ENCODE data around the gene DDTL. TPM values are rescaled to one million over a fixed set of nuclear protein-coding genes. Genes with fewer than 3 reads are reported as not detected.
"Not testable (repeated sequence)": the region's sequence is repeated elsewhere in the genome, so short reads cannot be mapped to it uniquely, and the experiment has no call there.

Gene DDTL
- total and polyA plus RNA-seq, 2 donors, result 1.3 to 3.1 TPM

GRCh38 chr22:23997092-23997491, 30.4 kb downstream of the DDTL start:
- no peak overlapping the region for H3K4me3 ChIP-seq (ENCODE audit: low read length in 2 of 2)
- no peak overlapping the region for H3K27ac ChIP-seq (ENCODE audit: low read depth in 1 of 2, low read length in 1 of 2)
- no peaks in the 10 kb centered on the region for H3K36me3 ChIP-seq (ENCODE audit: control insufficient read depth in 2 of 2, insufficient read depth in 2 of 2, low read length in 1 of 2)
- peaks cover 0 to 2% of the 10 kb centered on the region in 2 donors for H3K27me3 ChIP-seq (ENCODE audit: control insufficient read depth in 2 of 2, insufficient read depth in 1 of 2, low read length in 1 of 2)
- H3K4me1 ChIP-seq (ENCODE audit: control insufficient read depth in 2 of 2, insufficient read depth in 2 of 2, low read length in 2 of 2), result no peaks in the 10 kb centered on the region
- no peaks in the 10 kb centered on the region for H3K9me3 ChIP-seq (ENCODE audit: control insufficient read depth in 2 of 2, insufficient read depth in 1 of 2, low read length in 1 of 2)
- DNase-seq (ENCODE audit: low read depth in 6 of 9, low spot score in 9 of 9), result no peak
- 98% methylated on average over 3 of the region's 3 CpGs for WGBS

- 93% methylated on average over 7 of the region's 7 CpGs for WGBS
- not testable (repeated sequence) for H3K4me3 ChIP-seq (ENCODE audit: low read length in 2 of 2); H3K27me3 ChIP-seq (ENCODE audit: control insufficient read depth in 2 of 2, insufficient read depth in 1 of 2, low read length in 1 of 2); H3K9me3 ChIP-seq (ENCODE audit: control insufficient read depth in 2 of 2, insufficient read depth in 1 of 2, low read length in 1 of 2); H3K27ac ChIP-seq (ENCODE audit: low read depth in 1 of 2, low read length in 1 of 2); H3K4me1 ChIP-seq (ENCODE audit: control insufficient read depth in 2 of 2, insufficient read depth in 2 of 2, low read length in 2 of 2); DNase-seq (ENCODE audit: low read depth in 6 of 9, low spot score in 9 of 9); H3K36me3 ChIP-seq (ENCODE audit: control insufficient read depth in 2 of 2, insufficient read depth in 2 of 2, low read length in 1 of 2)
Observed at GRCh38 chr22:23999779-24000178, 33.1 kb downstream of the DDTL start.

GRCh38 chr22:24001314-24001713, 34.6 kb downstream of the DDTL start:
- H3K9me3 ChIP-seq (ENCODE audit: control insufficient read depth in 2 of 2, insufficient read depth in 1 of 2, low read length in 1 of 2), result no peaks in the 10 kb centered on the region
- H3K27me3 ChIP-seq (ENCODE audit: control insufficient read depth in 2 of 2, insufficient read depth in 1 of 2, low read length in 1 of 2), result peaks cover 0 to 2% of the 10 kb centered on the region in 2 donors
- 89% methylated on average over 9 of the region's 9 CpGs for WGBS
- no peak overlapping the region for H3K4me3 ChIP-seq (ENCODE audit: low read length in 2 of 2)
- H3K4me1 ChIP-seq (ENCODE audit: control insufficient read depth in 2 of 2, insufficient read depth in 2 of 2, low read length in 2 of 2), result no peaks in the 10 kb centered on the region
- no peaks in the 10 kb centered on the region for H3K36me3 ChIP-seq (ENCODE audit: control insufficient read depth in 2 of 2, insufficient read depth in 2 of 2, low read length in 1 of 2)
- DNase-seq (ENCODE audit: low read depth in 6 of 9, low spot score in 9 of 9), result no peak
- H3K27ac ChIP-seq (ENCODE audit: low read depth in 1 of 2, low read length in 1 of 2), result no peak overlapping the region

GRCh38 chr22:24002272-24002671, 35.6 kb downstream of the DDTL start:
- Histone ChIP-seq H3K27me3 (ENCODE audit: control insufficient read depth in 2 of 2, insufficient read depth in 1 of 2, low read length in 1 of 2) (peaks cover 0 to 2% of the 10 kb centered on the region in 2 donors), H3K4me3 (ENCODE audit: low read length in 2 of 2) (no peak overlapping the region), H3K27ac (ENCODE audit: low read depth in 1 of 2, low read length in 1 of 2) (no peak overlapping the region), H3K9me3 (ENCODE audit: control insufficient read depth in 2 of 2, insufficient read depth in 1 of 2, low read length in 1 of 2) (no peaks in the 10 kb centered on the region), H3K36me3 (ENCODE audit: control insufficient read depth in 2 of 2, insufficient read depth in 2 of 2, low read length in 1 of 2) (no peaks in the 10 kb centered on the region), H3K4me1 (ENCODE audit: control insufficient read depth in 2 of 2, insufficient read depth in 2 of 2, low read length in 2 of 2) (no peaks in the 10 kb centered on the region)
- 92% methylated on average over 10 of the region's 10 CpGs for WGBS
- DNase-seq (ENCODE audit: low read depth in 6 of 9, low spot score in 9 of 9), result no peak

GRCh38 chr22:24002851-24003250, 36.2 kb downstream of the DDTL start:
- Histone ChIP-seq H3K4me3 (ENCODE audit: low read length in 2 of 2) (no peak overlapping the region), H3K27me3 (ENCODE audit: control insufficient read depth in 2 of 2, insufficient read depth in 1 of 2, low read length in 1 of 2) (peaks cover 0 to 2% of the 10 kb centered on the region in 2 donors), H3K4me1 (ENCODE audit: control insufficient read depth in 2 of 2, insufficient read depth in 2 of 2, low read length in 2 of 2) (no peaks in the 10 kb centered on the region), H3K9me3 (ENCODE audit: control insufficient read depth in 2 of 2, insufficient read depth in 1 of 2, low read length in 1 of 2) (no peaks in the 10 kb centered on the region), H3K36me3 (ENCODE audit: control insufficient read depth in 2 of 2, insufficient read depth in 2 of 2, low read length in 1 of 2) (no peaks in the 10 kb centered on the region), H3K27ac (ENCODE audit: low read depth in 1 of 2, low read length in 1 of 2) (no peak overlapping the region)
- 95% methylated on average over 5 of the region's 5 CpGs for WGBS
- no peak for DNase-seq (ENCODE audit: low read depth in 6 of 9, low spot score in 9 of 9)

- WGBS, result 96% methylated on average over 9 of the region's 9 CpGs
- Histone ChIP-seq H3K9me3 (ENCODE audit: control insufficient read depth in 2 of 2, insufficient read depth in 1 of 2, low read length in 1 of 2) (no peaks in the 10 kb centered on the region), H3K4me1 (ENCODE audit: control insufficient read depth in 2 of 2, insufficient read depth in 2 of 2, low read length in 2 of 2) (no peaks in the 10 kb centered on the region), H3K36me3 (ENCODE audit: control insufficient read depth in 2 of 2, insufficient read depth in 2 of 2, low read length in 1 of 2) (no peaks in the 10 kb centered on the region), H3K4me3 (ENCODE audit: low read length in 2 of 2) (no peak overlapping the region), H3K27me3 (ENCODE audit: control insufficient read depth in 2 of 2, insufficient read depth in 1 of 2, low read length in 1 of 2) (peaks cover 0 to 2% of the 10 kb centered on the region in 2 donors), H3K27ac (ENCODE audit: low read depth in 1 of 2, low read length in 1 of 2) (no peak overlapping the region)
- no peak for DNase-seq (ENCODE audit: low read depth in 6 of 9, low spot score in 9 of 9)
Observed at GRCh38 chr22:24003887-24004286, 37.2 kb downstream of the DDTL start.

- 95% methylated on average over 6 of the region's 6 CpGs for WGBS
- H3K27me3 ChIP-seq (ENCODE audit: control insufficient read depth in 2 of 2, insufficient read depth in 1 of 2, low read length in 1 of 2), result no peaks in the 10 kb centered on the region
- no peak within 1 kb of the TSS for H3K27ac ChIP-seq (ENCODE audit: low read depth in 1 of 2, low read length in 1 of 2)
- H3K4me1 ChIP-seq (ENCODE audit: control insufficient read depth in 2 of 2, insufficient read depth in 2 of 2, low read length in 2 of 2), result no peaks in the 10 kb centered on the region
- no peak for DNase-seq (ENCODE audit: low read depth in 6 of 9, low spot score in 9 of 9)
- no peak within 1 kb of the TSS for H3K4me3 ChIP-seq (ENCODE audit: low read length in 2 of 2)
- H3K9me3 ChIP-seq (ENCODE audit: control insufficient read depth in 2 of 2, insufficient read depth in 1 of 2, low read length in 1 of 2), result no peaks in the 10 kb centered on the region
- no peaks in the 10 kb centered on the region for H3K36me3 ChIP-seq (ENCODE audit: control insufficient read depth in 2 of 2, insufficient read depth in 2 of 2, low read length in 1 of 2)
Observed at GRCh38 chr22:24005201-24005600, 38.5 kb downstream of the DDTL start, which contains the start of gene GSTT4. TSS of gene GSTT4 (minus strand) at chr22:24005453. CDS start at chr22:24005356, 97 bp downstream.

GRCh38 chr22:24006207-24006913, 39.7 kb downstream of the DDTL start:
- no peaks in the 10 kb centered on the region for H3K9me3 ChIP-seq (ENCODE audit: control insufficient read depth in 2 of 2, insufficient read depth in 1 of 2, low read length in 1 of 2)
- H3K36me3 ChIP-seq (ENCODE audit: control insufficient read depth in 2 of 2, insufficient read depth in 2 of 2, low read length in 1 of 2), result no peaks in the 10 kb centered on the region
- whole genome bisulfite sequencing, result 94% methylated on average over 10 of the region's 10 CpGs
- no peak overlapping the region for H3K4me3 ChIP-seq (ENCODE audit: low read length in 2 of 2)
- H3K4me1 ChIP-seq (ENCODE audit: control insufficient read depth in 2 of 2, insufficient read depth in 2 of 2, low read length in 2 of 2), result peaks cover 0 to 5% of the 10 kb centered on the region in 2 donors
- no peak for DNase-seq (ENCODE audit: low read depth in 6 of 9, low spot score in 9 of 9)
- H3K27ac ChIP-seq (ENCODE audit: low read depth in 1 of 2, low read length in 1 of 2), result no peak overlapping the region
- H3K27me3 ChIP-seq (ENCODE audit: control insufficient read depth in 2 of 2, insufficient read depth in 1 of 2, low read length in 1 of 2), result no peaks in the 10 kb centered on the region

- no peaks in the 10 kb centered on the region for H3K9me3 ChIP-seq (ENCODE audit: control insufficient read depth in 2 of 2, insufficient read depth in 1 of 2, low read length in 1 of 2)
- H3K27me3 ChIP-seq (ENCODE audit: control insufficient read depth in 2 of 2, insufficient read depth in 1 of 2, low read length in 1 of 2), result no peaks in the 10 kb centered on the region
- H3K4me1 ChIP-seq (ENCODE audit: control insufficient read depth in 2 of 2, insufficient read depth in 2 of 2, low read length in 2 of 2), result peaks cover 0 to 8% of the 10 kb centered on the region in 2 donors
- no peak for DNase-seq (ENCODE audit: low read depth in 6 of 9, low spot score in 9 of 9)
- WGBS, result 96% methylated on average over 6 of the region's 6 CpGs
- H3K36me3 ChIP-seq (ENCODE audit: control insufficient read depth in 2 of 2, insufficient read depth in 2 of 2, low read length in 1 of 2), result no peaks in the 10 kb centered on the region
- H3K4me3 ChIP-seq (ENCODE audit: low read length in 2 of 2), result no peak overlapping the region
- no peak overlapping the region for H3K27ac ChIP-seq (ENCODE audit: low read depth in 1 of 2, low read length in 1 of 2)
Observed at GRCh38 chr22:24006914-24007214, 40.2 kb downstream of the DDTL start.
